Germinal center (tissue), 1 donor: Measurements from ENCODE around the gene MYH10.
"Not testable (repeated sequence)": the region's sequence is repeated elsewhere in the genome, so short reads cannot be mapped to it uniquely, and the experiment has no call there.

Experiments used
- DNase-seq: peaks from one replicate; pipeline ENCODE4 v3.0.0; 2012; ENCODE audit warnings: mixed read lengths, low spot score

MYH10 gene

GRCh38 chr17:8630227-8630801, at the start of gene MYH10:
MYH10 (minus strand) TSS chr17:8630725; CDS start chr17:8623246, 7,479 bp downstream.
- peak; percentile 23 for DNase-seq

- DNase-seq = no peak
Observed at GRCh38 chr17:8679126-8679525, 48.6 kb upstream of the MYH10 start.

- DNase-seq = no peak
Observed at GRCh38 chr17:8675306-8675705, 44.8 kb upstream of the MYH10 start.

GRCh38 chr17:8674344-8675305, 44.1 kb upstream of the MYH10 start:
- no peak for DNase-seq

GRCh38 chr17:8673612-8674011, 43.1 kb upstream of the MYH10 start:
- DNase-seq = no peak

GRCh38 chr17:8672326-8672725, 41.8 kb upstream of the MYH10 start:
- DNase-seq = no peak

- DNase-seq = no peak
Observed at GRCh38 chr17:8670421-8670820, 39.9 kb upstream of the MYH10 start.

GRCh38 chr17:8668176-8668740, 37.7 kb upstream of the MYH10 start:
- DNase-seq = no peak

- DNase-seq = no peak
Observed at GRCh38 chr17:8667421-8667820, 36.9 kb upstream of the MYH10 start.

- DNase-seq = no peak
Observed at GRCh38 chr17:8665684-8666083, 35.2 kb upstream of the MYH10 start.

GRCh38 chr17:8664456-8665126, 34.1 kb upstream of the MYH10 start:
- DNase-seq = no peak

GRCh38 chr17:8662973-8663372, 32.4 kb upstream of the MYH10 start:
- DNase-seq = no peak

GRCh38 chr17:8662076-8662831, 31.7 kb upstream of the MYH10 start:
- no peak for DNase-seq

- not testable (repeated sequence) for DNase-seq
Observed at GRCh38 chr17:8660709-8661108, 30.2 kb upstream of the MYH10 start.

- no peak for DNase-seq
Observed at GRCh38 chr17:8659758-8660410, 29.4 kb upstream of the MYH10 start.

GRCh38 chr17:8658810-8659209, 28.3 kb upstream of the MYH10 start:
- no peak for DNase-seq

GRCh38 chr17:8656693-8657092, 26.2 kb upstream of the MYH10 start:
- DNase-seq = no peak

GRCh38 chr17:8654822-8655221, 24.3 kb upstream of the MYH10 start:
- DNase-seq = no peak

- DNase-seq = no peak
Observed at GRCh38 chr17:8651013-8651412, 20.5 kb upstream of the MYH10 start.

- no peak for DNase-seq
Observed at GRCh38 chr17:8650119-8650499, 19.6 kb upstream of the MYH10 start.
